Stimulated activated CD4-positive, alpha-beta T cell treated with anti-CD3 and anti-CD28 coated beads, Interleukin-2, amount 100 ng/mL, for 48 hours (primary cell): Measurements from ENCODE around the gene INHA.
A peak's percentile ranks its signal among the peaks of the same experiment; 100 is the strongest.

Experiments used
- DNase-seq, 2 donors: peaks; one replicate each; pipeline ENCODE4 v3.0.0-alpha.2; 2020

INHA gene

DNA sequence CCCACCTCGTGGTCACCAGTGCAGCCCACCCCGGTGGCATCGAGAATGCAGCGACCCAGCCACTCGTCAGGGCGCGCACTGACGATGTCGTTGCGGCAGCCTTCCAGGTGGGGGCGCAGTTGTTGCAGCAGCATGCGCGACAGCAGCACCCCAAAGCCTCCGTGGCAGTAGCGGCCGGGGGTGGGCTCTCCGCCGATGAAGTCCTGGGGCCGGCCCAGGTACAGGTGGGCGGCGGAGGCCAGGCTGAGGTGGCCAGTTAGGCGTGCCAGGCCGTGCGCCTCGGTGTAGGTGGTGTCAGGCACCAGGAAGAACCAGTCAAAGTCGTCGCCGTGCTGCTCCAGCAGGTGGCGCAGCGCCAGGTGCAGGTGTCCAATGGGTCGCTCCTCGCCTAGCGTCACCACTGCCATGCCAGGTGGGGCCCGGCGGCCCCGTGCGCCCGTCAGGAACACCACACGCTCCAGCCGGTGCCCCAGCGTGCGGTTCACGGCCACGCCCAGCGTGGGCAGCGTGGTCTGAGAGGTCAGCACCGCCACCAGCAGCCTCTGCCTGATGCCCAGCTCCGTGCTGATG is 30.4 kb upstream of the INHA start:
- peak; percentile 87 for DNase-seq

DNA sequence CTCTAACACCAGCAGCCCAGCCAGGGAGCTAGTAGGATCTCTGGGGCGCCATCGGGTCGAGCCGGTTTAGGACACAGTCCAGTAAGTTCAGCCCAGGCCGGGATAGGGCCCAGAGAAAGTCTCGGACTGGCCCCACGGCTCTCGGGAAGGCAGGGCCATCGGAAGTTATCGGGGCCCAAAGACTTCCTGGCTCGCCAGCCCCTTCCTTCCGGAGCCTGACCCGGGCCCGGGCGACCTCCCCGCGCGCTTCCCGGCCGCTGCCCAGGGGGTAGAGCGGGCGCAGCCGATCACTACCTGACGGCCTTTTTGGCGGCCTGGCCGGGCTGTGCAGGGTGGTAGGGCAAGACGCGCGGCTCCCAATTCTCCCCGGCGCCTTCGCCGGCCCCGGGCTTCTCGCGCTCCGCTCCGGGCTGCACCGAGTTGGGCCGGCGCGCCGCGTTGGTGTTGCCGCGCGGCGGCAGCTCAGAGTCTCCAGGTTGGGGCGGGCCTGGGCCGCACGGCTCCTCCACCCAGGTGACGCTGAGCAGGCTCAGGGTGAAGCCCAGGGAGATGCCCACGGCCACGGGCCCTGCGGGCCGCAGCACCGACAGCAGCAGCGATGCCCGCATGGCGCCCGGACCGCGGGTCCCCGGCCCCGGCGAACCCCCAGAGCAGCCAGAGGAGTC is 29.0 kb upstream of the INHA start:
- no peak for DNase-seq

DNA sequence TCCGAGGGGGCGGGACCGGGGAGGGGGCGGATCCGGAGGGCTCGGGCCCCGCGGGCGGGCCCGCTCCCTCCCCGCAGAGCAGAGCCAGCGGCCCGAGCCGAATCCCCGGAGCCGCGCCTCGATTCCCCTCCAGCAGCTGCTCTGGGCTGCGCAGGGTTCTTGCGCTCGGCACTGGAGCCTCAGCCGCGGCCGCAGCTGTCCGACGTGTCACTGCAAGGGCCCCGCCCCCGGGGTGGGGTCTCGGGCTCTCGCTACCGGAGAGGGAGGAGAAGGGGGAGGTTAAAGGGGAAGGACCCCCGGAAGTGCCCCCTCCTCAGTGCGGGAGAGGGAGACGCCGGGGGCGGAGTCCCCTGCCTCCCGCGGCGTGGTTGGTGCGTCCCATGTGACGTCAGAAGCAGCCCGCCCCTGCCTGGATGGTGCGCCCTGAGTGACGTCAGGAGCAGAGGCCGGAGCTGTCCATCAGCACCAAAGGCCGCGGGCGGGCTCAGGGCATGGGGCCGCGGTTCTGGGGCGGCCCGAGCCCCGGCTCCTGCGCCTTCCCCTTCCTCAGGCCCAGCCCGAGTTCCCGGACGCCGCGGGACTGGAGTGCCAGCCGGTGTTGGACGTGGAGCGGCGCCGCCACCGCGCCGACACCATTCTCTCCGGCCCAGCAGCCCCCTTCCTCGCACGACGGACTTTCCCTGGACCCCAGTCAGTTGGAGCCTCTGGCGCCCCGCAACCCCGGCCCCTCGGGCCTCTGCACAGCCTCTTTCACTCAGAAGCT is 28.3 kb upstream of the INHA start, which contains the start of the genes CHPF and TMEM198:
Gene CHPF (minus strand): TSS at position 214 of the 763 bp plus-strand sequence. CDS start 271 bp downstream, outside the sequence.
Gene TMEM198 (plus strand): TSS at position 433 of the 763 bp plus-strand sequence. CDS start 700 bp downstream, outside the sequence.
- DNase-seq: peak; percentile 90 to 91

DNA sequence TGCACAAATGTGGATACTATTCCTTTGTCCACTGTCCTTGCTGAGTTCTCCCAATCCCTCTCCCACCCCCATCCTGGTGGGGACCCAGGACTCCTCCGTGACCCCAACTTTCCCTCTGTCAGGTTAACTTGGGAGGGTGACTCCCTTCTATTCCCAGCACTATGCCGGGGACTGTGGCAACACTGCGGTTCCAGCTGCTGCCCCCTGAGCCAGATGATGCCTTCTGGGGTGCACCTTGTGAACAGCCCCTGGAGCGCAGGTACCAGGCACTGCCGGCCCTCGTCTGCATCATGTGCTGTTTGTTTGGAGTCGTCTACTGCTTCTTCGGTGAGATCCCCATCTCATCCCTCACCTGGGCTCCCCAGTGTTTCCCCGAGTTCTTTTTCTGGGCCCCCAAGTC is 27.5 kb upstream of the INHA start:
- no peak for DNase-seq

DNA sequence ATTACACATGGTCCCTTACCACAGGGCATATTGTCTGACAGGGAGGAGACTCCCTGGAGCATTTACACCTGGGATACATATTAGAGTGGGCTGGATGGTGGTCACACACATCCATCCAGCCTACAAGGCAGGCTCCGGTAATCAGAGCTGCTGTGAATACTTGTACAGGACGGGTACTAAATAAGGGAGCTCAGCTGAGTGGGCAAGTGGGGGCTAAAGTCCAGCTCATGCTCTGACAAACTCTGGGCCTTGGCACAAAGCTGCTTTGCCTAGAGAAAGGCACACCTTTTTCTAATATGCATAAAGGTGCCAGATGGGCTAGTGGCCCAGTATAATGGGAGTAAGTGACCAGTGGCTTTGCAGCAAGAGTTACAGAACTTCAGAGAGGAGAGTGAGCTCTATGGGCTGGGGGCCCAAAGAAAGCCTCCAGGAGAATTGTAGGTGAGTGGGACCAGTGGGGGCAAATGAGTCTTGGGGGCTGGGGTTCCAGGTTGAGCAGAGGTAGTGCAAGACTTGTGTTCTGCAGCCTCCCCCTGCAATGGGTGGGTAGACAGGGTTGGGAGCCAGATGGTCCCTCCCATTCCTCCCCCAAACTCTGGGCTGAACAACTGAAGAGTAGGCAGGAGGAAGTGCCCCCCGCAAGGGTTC is 26.7 kb upstream of the INHA start:
- no peak for DNase-seq

DNA sequence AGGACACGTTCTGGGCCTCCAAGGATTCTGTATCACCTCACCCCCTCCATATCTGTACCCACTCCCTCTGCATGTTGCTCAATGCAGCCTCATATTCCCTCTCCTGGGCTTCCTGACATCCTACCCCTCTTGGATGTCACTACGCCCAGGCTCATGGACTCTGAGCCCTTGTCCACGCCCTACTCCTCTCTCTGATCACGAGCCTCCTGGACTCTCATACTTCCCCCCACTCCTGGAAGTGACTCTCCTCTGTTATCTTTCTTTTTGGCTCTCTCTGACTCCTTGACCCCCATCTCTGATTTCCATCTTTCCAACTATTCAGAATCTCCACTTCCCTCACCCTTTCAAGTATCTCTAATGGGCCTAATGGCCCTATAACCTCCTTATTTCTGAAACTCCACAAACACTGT is 26.2 kb upstream of the INHA start:
- no peak for DNase-seq

DNA sequence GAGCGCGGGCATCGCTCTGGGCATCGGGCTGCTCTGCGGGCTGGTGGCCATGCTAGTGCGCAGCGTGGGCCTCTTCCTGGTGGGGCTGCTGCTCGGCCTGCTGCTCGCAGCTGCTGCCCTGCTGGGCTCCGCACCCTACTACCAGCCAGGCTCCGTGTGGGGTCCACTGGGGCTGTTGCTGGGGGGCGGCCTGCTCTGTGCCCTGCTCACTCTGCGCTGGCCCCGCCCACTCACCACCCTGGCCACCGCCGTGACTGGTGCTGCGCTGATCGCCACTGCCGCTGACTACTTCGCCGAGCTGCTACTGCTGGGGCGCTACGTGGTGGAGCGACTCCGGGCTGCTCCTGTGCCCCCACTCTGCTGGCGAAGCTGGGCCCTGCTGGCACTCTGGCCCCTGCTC is 24.5 kb upstream of the INHA start:
- no peak for DNase-seq

DNA sequence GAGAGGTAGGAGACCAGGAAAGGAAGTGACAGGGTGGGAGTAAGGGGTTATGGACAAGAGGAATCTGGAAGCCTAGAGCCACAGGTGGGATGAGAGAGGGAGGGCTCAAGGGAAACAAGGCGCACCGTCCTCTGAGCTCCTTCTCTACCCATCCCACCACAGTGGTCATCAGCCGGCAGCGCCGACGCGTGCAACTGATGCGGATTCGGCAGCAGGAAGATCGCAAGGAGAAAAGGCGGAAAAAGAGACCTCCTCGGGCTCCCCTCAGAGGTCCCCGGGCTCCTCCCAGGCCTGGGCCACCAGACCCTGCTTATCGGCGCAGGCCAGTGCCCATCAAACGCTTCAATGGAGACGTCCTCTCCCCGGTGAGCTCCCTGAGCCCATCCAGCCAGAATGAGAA is 23.1 kb upstream of the INHA start:
- DNase-seq: no peak

DNA sequence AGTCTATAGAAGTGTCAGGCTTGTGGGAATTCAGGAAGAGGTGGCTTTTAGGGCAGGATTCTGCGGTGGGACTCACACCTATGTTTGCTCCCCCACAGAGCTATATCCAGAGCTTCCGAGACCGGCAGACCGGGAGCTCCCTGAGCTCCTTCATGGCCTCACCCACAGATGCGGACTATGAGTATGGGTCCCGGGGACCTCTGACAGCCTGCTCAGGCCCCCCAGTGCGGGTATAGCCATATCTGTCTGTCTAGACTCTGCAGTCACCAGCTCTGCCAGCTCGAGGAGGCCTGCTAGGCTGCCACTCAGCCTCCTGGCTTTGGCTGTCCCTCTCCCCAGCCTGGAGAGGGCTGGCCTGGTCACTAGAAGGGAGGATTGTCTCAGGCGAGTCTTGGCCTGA is 22.5 kb upstream of the INHA start:
- no peak for DNase-seq

DNA sequence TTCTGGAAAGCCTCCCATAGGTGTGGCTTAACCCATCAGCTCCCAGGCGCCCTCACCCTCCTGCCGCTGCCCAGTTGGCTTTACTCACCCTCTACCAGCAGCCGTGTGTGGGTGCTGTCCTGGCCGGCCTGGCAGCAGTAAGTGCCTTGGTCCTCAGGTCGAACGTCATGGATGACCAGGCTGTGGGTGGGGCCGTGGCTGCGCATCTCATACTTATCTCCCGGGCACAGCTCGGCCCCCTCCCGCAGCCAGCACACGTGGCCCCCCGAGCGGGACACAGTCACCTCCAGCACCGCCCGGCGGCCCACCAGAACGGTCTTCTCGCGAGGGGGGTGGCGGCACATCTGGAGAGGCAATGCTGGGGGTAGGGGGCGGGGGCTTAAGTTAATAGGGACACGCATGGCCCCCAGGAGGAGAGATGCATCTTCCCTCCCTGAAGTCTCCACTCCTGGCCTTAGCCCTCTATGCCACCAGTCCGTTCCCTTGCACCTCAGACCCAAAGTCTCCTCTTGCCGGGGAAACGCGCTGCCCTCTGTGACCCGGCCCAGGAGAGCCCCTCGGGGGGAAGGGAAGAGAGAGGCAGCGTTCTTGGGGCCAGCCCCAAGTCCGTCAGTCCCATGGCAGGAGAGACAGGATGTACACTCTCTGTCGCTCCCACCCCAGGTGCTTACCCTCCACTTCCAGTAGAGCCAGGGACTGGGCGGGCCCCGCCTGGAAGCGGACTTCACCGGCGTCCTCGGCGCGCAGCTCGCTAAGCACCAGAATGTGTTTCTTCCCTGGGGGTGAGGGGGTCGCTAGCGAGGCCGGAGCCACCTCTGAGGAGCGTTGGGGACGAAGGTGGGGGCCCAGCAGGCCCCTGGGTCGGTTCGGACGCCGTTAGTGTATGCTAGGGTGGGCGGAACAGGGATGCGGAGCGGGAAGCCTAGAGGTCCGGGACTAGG is 20.4 kb upstream of the INHA start:
- DNase-seq: no peak

DNA sequence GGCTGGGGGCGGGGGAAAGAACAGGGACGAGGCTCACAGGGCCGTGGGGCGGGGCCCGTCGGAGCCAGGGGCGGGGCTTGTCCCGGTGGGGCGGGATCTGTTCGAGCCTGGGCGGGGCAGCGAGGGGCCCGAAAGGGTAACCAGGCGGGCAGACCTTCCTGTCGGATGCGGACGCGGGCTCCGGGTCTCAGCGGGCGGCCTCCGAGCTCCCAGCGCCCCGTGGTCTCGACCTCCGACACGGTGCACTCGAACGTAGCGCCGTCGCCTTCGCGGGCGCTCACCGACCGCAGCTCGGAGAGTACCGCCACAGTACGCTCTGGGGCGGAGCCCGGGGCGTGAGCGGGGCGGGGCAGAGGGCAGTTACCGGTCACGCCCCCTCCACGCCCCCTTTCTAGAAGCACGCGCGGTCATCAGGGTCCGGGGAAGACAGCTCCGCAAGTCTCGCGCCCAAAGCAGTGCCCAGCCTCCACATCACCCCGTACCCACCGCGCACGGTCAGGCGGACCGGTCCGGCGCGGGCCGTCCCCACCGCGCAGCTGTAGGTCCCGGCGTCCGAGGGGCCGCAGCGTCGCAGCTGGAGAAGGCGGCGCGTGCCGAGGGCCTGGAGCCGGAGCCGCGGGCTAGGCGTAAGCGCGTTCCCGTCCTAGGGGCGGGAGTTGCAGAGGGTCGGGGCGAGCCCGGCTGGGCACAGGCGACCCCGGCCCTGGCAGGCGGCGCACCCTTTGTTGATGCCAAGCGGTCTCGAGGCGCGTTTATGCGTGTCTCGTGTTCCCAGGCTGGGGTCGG is 19.5 kb upstream of the INHA start:
- DNase-seq: peak; percentile 73 to 80

DNA sequence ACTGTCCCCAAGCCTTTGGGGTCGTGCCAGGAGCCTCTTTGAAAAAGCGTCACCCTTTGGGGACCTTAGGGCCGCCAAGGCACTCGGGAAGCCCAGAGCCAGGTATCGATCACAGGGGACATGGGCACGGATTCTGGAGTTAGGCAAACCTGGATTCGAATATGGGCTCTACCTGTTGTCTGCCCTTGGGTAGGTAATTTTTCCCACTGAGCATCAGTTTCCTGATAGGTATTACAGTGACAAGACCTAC is 19.0 kb upstream of the INHA start:
- no peak for DNase-seq

DNA sequence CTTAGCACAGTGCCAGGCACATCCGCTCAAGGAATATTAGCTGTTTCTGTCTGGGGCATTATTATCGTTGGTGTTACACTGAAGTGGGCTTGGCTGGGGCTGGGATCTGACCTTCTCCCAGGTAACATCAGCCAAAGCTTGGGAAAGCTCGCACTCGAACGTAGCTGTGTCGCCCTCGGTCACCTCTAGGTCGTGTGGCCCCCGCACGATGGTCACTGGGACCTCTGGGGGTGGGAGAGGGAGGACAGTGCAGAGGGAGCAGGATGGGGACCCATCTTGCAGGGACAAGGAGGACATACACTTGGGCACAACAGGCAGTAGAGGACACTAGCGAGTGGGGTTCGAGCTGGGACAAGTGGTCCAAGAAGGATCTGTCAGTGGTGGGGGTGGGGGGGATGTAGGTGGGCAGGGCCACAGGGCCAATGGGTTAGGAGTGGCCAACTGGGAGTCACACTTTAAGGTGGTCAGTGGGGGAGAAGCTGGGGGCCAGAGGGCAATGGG is 18.6 kb upstream of the INHA start:
- no peak for DNase-seq

DNA sequence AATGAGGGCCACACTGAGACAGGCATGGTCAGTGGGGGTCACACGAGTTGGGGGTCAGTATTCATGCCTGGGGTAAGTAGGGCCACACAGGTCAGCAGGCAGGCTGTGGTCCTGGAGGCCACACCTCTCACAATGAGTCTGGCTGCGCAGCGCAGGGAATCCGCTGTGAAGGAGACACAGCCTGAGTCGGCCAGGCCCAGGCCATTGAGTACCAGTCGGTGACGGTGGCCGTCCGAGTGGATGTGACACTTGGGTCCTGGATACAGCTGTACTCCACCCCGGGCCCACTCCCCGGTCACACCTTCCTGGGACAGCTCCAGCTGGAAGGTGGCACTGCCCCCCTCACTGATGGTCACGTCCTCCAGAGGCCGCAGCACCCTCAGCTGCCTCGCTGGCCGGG is 17.8 kb upstream of the INHA start:
- DNase-seq: no peak

DNA sequence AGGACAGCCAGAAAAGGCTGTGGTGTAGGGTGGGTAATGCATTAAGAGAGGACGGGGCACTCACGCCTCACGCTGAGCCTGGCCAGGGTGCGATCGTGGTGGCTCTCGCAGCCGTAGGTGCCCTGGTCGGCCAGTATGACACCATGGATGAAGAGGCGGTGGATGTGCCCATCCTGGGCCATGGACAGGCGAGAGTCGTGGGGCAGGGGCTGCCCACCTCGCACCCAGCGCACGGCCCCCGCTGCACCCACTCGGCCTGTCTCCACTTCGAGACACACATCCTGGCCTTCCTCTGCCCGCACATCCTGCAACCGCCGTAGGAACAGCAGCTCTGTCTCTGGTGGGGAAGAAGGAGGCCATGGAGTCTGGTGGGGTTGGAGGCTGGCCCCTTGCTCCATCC is 16.2 kb upstream of the INHA start:
- DNase-seq: no peak

DNA sequence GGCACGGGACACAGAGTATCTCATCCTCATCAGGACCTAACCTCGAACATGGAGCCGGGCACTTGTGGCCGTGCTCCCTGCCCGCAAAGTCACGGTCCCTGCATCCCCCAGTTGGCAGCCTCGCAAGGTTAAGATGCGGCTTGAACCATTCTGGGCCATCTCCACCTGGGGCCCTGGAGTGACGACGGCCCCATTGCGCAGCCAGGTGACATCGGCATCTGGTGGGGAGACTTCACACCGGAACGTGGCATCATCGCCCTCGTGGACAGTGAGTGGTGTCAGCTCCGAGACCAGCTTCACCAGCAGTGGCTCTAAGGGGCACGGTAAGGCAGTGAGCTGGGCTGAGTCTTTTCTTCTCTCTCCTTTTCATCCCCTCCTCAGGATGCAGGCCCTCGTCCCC is 15.7 kb upstream of the INHA start:
- no peak for DNase-seq

DNA sequence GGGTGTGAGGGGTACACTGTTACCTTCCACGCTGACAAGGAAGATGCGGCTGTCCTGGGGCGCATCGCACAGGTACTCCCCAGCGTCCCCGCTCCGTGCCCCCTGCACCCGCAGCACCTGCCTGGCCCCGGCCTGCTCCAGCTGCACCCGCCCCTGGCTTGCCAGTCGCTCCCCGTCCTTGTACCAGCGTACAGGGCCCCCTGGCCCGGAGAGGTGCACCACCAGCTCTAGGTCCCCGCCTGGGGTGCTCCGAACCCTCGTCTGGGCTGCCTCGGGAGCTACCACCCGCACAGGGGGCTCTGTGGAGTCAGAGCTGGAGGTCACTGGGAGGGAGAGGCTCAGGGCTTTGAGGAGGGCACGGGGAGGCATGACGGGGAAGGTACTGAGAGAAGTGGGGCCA is 14.8 kb upstream of the INHA start:
- no peak for DNase-seq

DNA sequence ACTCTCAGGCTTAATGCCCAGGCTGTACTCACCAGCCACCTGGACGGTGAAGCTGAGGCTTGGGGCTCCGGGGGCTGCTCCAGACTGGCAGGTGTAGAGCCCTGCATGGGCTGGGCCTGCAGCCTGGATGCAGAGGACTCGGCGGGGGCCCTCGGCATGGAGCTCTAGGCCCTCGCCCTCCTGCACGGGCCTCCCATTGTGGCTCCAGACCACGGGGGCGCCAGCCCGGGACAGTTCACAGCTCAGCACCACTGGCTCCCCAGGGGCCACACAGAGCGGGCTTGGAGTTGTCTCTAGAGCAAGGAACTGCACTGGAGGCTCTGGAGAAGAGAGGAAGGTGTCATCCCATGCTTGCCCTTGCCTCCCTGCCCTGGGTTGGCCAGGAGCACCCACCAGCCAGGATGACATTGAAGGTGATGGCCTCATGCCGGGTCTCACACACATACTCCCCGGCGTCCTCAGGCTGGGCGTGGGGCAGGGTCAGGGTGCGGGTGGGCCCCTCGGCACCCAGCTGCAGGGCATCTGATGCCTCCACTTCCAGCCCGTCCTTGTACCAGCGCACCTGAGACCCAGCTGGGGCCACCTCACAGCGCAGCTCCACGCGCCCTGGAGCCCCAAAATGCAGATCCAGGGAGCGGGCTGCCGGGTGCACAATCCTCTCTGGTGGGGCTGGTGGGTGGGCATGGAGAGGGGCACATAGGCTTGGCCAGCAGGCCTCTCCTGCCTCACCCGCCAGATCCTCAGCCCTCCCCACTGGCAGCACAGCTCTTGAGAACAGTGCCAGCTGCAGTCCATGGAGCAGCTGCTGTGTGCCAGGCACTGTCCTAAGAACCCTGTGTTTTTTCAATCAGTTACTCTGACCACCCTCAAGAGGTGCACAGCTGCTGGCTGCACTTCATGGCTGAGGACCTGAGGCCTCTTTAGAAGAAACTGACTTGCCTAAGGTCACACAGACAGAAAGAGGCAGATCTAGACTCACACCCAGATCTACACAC is 14.0 kb upstream of the INHA start:
- no peak for DNase-seq

DNA sequence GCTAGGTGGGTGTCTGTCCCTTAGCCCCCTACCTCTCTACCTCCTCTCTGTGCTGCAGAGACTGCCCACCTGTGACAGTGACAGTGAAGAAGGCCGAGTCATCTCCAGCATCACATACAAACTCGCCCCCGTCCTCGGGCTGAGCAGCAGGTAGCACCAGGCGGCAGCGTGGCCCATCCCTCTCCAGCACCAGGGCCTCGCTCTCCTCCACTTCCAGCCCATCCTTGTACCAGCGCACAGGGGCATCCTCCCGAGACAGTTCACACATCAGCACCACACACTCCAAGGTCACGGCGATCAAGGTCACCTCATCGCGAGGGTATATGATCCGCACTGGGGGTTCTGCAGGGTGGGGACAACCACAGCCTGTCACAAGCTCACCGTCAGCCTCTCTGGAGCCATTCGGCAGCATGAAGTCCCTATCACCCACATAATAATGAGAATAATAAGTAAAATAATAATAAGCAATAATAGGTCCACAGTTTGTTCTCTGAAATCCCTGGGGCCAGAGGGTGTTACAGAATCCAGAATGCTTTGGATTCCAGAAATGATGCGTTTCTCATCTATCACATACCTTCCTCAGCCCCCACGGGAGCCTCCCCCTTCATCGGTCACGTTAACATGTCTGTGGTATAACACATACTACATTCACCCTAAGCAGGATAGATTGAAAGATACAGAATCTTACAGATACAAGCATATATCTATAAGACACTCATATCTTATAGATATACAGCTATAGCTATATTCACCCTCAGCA is 12.8 kb upstream of the INHA start:
- no peak for DNase-seq
